Measurements from ENCODE around the gene PNCK.

PNCK gene

DNA sequence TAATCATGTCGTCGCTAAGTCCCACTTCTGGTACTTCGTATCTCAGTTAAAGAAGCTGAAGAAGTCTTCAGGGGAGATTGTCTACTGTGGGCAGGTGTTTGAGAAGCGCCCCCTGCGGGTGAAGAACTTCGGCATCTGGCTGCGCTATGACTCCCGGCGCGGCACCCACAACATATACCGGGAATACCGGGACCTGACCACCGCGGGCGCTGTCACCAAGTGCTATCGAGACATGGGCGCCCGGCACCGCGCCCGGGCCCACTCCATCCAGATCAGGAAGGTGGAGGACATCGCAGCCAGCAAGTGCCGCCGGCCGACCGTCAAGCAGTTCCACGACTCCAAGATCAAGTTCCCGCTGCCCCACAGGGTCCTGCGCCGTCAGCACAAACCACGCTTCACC, 11.3 kb downstream of the PNCK start:
- DNase-seq (ENCODE audit: low read depth) = no peak

DNA sequence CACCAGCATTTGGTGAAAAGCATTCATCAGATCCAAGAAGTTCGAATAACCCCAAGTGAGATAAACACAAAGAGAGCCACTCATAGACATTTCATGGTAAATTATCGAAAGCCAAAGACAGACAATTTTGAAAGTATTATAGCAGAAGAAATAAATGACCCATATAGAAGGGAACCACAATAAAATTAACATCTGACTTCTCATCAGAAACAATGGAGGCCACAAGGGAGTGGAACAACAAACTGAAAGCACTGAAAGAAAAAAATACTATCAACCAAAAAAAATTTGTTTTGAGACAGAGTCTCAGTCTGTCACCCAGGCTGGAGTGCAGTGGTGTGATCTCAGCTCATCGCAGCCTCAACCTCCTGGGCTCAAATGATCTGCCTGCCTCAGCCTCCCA, 14.3 kb downstream of the PNCK start:
- DNase-seq (ENCODE audit: low read depth) = no peak

DNA sequence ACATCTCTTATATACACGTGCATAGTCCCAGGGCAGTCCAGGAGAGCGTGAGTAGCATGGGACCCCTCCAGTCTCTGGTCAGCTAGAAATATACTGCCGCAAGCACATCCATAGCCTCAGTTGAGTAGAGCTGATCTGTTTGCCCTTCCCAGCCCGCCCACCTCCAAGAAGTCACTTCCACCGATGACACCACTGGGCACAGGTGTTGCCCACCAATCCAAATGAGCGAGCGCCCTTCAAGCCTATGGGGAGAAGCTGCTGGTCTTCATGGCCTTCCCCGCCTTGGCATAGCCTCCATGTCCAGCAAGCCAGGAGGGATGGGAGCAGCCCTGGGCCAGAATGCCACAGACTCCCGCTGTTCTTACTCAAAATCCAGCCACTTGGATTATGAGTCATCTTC, 16.5 kb downstream of the PNCK start:
- no peak for DNase-seq (ENCODE audit: low read depth)

DNA sequence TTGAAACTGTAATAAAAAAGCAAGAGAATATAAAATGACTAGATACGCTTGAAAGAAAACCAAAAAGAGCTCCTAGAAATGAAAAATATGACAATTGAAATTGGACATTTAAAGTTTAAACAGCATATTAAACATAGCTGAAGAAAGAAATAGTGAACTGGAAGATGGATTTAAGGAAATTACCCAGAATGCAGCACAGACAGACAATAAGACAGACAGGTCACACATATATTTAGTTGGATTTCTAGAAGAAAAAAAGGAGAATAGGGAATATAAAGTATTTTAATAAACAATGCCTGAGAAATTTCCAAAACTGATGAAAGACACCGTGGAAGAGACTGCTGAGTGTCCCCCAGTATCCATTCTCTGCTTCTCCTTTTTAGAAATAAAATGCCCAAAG, 20.1 kb downstream of the PNCK start:
- no peak for DNase-seq (ENCODE audit: low read depth)

DNA sequence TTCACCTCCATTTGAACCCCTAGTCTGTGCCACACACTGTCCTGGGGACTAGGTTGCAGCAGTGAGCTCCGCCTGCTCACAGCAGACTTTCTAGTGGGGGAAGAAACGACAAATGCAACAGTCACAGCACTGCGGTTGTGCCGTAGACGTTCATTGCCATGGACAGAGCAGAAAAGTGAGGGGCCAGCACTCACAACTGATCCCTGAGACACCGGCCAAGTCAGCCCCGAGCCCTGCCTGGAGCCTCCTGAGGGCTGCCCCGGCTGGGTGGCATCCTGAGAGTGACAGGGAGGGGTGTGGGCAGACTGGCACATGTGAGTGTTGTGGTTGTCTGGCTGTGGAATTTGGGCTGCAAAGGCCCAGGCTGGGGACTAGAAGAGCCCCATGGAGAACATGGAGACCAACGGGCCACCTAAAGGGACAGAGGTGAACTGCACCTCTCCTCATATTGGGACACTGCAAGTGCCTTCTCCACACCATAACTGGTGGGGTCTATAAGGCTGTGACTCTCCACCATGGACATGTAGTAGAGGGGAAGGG, 22.0 kb downstream of the PNCK start:
- no peak for DNase-seq (ENCODE audit: low read depth)

DNA sequence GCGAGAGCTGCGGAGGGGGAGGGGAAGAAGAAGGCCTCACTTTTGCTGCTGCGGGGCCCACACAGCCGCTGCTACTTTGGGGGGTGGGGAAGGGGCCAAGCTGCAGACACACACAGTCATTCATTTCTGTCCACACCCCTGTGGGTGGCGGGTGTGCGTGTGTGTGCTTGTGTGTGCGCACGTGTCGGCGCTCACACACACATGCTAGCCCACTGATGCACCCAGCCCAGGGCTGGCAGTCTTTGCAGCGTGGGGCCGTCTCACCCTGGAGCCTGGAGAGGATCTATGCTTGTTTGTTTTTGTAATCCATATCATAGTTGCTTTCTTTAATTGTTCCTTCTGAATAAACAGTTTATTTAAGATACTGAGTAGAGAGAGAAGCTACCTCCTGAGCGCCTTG, 22.7 kb downstream of the PNCK start:
- DNase-seq (ENCODE audit: low read depth) = no peak

DNA sequence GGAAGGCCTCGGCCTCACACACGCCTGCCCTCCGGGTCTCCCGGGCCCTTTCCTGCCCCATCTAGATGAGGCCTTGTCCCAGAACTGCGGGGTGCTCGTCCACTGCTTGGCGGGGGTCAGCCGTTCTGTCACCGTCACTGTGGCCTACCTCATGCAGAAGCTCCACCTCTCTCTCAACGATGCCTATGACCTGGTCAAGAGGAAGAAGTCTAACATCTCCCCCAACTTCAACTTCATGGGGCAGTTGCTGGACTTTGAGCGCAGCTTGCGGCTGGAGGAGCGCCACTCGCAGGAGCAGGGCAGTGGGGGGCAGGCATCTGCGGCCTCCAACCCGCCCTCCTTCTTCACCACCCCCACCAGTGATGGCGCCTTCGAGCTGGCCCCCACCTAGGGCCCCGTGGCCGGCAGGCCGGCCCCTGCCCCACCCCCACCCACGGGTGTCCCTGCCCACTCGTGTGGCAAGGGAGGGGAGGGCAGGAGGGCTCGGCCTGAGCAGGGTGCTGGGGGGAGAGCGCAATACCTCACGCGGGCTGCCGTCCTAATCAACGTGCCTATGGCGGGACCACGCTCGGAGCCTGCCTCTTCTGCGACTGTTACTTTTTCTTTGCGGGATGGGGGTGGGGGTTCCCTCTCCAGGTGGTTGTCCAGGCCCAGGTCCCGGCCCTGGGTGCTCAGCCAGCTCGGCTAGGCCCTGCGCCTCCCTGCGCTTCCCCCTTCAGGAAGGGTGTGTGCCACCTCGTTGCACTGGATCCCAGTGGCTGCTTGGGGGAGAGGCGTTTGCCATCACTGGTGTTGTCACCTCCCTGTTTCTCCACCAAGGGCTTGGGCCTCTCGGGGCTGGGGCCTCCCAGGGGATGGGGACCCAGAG, 23.5 kb downstream of the PNCK start:
- DNase-seq (ENCODE audit: low read depth) = no peak

DNA sequence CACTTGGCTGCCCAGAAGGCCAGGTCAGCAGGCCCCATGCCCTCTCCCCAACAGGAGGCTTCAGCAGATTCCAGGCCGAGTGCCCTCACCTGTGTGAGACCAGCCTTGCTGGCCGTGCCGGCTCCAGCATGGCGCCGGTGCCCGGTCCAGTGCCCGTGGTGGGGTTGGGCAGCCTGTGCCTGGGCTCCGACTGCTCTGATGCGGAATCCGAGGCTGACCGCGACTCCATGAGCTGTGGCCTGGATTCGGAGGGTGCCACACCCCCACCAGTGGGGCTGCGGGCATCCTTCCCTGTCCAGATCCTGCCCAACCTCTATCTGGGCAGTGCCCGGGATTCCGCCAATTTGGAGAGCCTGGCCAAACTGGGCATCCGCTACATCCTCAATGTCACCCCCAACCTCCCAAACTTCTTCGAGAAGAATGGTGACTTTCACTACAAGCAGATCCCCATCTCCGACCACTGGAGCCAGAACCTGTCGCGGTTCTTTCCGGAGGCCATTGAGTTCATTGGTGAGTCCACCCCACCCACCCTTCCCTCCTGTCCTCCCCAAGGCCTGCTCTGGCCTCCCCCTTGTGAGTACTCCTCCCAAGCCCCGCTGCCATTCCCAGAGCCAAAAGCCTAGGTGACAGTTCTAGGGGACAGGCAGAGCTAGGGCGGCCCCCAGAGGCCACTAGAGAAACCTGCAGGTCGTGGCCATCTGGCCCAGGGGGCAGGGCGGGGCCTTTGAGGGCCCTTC, 24.3 kb downstream of the PNCK start:
- DNase-seq (ENCODE audit: low read depth) = no peak

DNA sequence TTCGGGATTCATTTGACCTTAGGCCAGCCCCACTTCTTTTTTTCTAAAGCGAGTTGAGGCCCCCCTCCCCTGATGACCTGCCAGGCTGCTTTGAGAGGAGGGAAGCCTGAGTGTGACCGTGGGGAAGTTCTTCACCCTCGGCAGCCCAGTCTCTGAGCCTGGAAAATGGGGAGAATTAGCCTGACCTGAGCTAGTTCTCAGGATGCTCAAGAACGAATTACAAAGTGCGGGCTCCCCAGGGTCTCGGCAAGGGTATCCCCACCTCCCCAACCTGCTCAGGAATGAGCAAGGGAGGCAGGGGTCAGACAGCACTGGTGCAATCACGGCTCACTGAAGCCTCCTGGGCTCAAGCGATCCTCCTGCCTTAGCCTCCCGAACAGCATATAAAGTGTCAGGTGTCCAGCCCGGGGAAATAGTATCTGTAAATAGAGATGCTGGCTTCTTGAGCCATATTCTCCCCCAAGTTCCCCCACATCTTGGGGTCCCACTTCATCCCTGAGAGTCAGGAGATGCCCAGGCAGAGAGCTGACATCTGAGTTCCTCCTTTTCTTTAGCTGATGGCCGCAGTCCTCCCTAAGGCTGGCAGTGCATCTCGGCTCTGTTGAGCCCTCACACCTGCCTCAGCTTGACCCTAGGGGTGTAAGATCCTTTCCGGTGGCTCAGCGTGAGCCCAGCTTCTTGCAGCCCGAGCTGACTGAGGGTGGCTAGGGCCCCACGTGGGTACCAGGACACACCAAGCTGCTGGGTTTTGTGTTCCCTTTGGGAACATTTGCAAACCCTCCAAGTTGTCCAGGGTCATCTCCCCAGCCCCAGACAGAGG, 25.0 kb downstream of the PNCK start:
- DNase-seq (ENCODE audit: low read depth) = no peak

DNA sequence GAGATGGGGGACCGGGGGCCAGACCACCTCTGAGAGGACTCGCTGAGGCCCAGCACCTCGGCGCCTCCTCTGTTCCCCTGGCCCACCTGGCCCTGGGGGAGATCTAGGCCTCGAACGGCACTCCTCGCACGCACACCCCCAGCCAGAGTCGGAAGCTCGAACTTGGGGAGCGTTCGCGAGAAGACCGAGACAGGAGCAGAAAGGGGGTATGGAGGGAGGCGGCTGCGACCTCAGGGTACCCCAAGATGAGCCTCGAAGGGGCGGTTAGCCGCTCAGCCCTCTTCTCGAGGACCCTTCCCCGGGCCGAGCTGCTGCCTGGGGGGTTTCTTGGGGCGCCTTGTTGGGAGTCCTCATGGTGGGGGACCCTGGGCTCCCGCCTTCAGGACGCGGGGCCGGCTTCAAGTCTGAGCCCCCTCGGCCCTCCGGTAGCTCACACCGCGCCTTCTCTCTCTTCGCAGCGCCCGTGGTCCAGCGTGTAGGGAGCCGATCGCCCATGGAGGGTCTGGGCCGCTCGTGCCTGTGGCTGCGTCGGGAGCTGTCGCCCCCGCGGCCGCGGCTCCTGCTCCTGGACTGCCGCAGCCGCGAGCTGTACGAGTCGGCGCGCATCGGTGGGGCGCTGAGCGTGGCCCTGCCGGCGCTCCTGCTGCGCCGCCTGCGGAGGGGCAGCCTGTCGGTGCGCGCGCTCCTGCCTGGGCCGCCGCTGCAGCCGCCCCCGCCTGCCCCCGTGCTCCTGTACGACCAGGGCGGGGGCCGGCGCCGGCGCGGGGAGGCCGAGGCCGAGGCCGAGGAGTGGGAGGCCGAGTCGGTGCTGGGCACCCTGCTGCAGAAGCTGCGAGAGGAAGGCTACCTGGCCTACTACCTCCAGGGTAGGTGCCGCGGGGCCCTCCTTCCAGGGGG, 25.9 kb downstream of the PNCK start:
- no peak for DNase-seq (ENCODE audit: low read depth)

DNA sequence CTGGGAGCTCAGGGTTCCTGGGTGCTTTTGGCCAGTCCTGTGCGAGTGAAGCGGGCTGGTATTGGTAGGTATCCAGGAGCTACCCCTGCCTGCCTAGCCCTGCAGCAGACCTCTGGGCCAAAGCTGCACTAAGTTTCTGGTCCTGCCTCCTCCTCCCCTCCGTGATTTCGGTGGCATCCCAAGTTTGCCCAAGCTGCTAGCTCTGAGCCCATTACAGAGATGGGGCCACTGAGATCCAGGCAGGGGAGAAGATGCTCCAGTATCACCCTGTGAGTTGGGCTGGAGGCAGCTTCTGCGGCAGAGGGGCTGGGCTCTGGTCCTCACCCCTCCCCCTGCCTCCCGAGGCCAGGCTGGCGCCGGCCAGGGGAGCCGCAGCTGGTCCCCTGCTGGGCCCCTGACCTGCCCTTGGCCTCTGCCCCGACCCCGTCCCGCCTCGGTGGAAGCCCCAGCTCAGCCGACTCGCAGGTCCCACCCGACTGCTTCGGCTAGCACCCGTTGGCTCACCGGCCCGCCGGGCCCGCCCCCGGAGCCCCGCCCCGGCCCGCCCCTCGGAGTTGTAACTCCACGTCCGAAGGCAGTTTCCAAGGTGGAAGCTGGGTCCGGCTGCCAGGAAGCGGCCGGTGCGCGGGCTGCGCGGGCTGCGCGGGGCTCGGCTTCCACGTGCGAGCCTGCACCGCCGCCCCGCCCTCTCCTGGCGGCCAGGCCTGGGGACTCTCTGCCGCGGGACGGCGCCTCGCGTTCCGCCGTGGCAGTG, 26.8 kb downstream of the PNCK start, which contains the start of gene DUSP9:
Gene DUSP9 (plus strand): TSS at position 584 of the 754 bp plus-strand sequence. CDS start 751 bp downstream, outside the sequence.
- DNase-seq (ENCODE audit: low read depth) = no peak

DNA sequence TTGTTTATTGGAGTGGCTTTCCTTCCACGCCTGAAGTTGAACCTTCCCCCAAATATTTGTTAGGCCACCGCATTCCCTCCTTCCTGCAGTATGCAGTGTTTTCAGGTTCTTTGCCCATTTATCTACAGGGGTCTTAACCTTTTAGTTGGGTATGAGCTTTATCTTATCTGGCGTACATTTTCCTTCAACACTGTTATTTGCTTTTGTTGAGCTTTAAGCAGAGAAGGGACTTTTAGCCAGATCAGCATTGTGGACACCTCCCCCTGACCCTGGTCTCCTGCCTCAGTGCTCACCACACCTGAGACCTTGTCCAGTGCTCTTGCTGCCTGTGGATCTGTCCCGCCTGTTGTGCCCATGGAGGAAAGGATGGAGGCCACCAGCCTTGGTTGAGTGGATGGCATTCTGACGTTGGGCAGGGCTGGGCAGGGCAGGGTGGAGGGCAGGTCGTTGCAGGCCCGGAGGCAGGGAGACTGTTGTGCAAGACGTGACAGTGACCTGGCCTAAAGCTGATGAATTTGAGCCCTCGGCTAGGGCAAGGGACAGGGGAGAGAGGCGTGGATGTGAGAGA, 27.6 kb downstream of the PNCK start:
- DNase-seq (ENCODE audit: low read depth) = no peak

DNA sequence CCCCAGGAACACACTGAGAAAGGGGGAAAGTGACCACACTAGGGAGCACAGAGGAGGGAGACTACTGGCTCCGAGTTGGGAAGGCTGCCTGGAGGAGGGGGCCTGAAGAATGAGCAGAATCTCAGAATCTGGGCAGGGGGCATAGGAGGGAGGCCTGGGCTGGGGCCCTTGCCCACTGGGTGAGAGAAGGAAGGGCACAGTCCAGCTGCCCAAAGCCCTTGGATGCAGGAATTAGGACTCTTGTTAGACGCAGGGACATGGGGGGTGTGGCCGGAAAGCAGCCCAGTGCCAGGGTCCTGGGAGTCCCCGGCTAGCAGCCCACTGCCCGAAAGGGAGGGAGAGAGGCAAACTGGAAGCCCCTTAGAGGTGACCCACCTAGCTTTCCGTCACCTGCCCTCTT, 28.5 kb downstream of the PNCK start:
- DNase-seq (ENCODE audit: low read depth) = no peak

DNA sequence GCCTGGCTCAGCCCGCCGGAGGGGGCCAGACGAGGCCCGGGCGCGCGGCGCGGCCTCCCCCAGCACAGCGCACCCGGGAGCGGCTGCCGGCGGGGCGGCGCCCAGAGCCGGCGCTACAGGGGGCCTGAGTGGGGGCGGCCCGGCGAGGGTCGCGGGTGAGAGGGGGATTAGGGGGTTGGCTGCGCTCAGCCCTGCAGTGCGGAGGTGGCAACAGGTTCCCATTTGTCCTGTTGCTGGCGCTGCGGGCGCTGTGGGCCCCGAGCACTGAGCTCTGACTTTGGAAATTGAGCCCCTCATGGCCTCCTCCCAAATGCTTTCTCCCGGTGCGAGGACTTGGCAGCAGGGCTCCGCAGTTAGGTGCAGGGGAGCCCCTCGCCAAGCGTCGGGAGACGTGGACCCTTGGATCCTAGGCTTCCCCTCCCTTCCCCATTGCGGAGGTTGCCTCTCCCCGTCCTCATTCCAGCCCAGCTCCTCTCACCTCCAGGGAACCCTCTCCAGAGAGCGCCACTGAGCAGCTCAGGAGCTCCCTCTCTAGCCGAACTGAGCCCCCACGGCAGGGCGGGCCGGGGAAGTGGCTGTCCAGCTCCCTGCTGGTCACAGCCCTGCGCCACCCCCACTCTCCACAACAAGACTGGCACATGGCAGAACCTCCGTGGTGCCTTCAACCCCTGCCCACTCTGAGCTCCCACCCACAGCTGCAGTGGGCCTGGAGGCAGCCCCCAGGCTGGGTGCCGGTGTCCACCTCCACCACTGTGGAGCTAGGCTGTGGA, 29.1 kb downstream of the PNCK start:
- DNase-seq (ENCODE audit: low read depth) = no peak

DNA sequence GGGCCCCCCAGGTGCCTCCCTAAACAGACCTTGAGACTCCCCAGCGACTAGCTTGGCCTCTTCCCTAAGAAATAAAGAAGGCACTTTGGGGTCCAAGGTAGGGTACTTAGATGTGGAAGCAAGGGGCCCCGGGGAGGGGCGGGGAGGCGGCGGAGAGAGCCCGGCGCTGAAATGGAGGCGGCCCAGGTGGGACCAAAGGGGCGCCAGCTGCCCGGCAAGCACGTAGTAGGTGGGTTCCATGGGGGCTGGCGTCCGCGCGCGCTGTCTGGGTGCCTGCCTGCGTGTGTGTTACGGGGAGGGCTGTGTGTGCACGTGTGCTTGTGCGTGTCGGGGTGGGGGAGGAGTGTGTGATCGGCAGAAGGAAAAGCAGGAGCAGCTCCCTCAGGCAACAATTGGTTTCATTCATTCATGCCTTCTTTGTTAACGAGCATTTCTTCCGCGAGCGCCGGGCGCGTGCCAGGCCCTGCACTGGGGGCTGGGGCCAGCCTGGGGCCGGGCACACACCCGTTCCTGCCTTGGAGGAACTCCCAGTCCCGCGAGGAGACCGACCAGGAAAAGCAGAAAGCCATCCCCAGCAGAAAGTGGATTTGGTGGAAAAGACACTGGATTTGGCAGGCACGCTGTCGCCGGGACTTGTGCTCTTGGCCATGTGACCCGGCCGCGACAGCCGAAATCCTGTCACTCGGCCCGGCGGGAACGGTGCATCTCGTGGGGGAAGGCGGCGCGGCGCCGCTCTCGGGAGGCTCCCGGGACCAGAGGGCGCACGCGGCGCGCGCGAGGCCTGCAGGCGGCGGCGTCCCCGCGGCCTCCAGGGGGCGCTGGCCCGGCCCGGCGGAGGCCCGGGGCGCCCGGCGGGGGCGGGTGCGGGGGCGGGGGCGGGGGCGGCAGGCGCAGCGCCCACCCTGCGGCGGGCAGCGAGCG, 29.9 kb downstream of the PNCK start:
- no peak for DNase-seq (ENCODE audit: low read depth)

DNA sequence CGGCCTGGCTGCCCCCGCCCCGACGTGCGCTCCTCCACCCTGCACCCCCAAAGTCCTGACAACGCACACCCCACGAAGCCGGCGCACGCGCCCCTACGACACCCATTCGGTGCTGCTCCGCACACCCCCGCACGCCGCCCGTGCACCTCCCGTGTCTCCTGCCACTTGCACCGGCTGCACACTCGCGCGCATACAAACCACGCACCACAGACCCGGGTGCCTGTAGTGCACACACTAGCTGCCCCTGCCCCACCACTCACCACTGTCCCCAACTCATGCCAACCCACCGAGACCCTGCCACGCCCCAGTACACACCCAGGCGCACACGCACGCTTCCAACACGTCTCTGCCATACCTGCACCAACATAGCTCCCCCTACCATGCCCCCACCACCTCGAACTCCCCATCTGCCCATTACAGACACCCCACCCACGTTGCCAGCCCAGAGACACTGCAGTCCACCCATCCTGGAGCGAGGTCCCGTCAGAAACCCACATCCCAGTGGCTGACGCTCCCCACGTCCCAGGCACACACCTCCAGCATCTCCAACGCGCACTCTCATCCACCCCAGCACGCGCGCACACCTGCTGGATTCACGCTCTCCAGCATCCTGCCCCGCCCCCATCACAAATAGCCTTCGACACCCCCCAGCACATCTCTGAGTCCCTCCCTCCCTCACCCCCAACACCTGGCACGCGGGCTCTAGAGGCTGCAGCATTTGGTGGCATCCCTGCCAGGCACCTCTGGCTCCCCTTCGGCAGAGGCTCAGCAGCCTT, 30.8 kb downstream of the PNCK start:
- no peak for DNase-seq (ENCODE audit: low read depth)

DNA sequence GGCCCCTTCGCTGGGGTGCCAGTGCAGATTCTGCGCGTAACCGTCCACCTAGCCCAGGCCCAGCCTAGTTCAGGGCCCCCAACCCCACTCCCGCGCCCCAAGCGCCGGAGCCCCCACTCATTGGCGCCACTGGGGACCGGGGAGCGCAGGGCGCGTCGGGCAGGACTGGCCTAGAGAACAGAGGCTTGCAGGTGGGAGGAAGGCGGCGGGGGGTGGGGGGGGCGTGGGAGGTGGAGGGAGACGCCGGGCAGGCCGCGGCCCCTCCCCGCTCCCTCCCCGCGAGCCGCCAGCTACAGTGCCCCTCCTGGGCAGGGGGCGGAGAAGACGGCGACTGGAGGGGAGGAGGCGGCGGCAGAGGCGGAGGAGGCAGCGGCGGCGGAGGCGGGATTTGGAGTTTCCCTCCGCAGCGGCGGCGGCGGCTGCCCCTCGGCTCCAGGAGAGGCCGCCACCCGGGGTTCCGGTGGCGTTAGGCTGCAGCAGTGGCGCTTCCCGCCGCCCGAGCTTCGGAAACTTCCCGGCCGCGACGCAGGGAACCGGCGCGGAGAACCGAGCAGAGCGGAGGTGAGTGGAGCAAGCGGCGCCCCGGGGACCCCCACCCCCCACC, 31.5 kb downstream of the PNCK start:
- DNase-seq (ENCODE audit: low read depth) = no peak

Measured in HS-5 (cell line).